ENCODE measurements around the gene NRIP3. TPM values are rescaled to one million over a fixed set of nuclear protein-coding genes. Genes with fewer than 3 reads are reported as not detected.
"Not testable (repeated sequence)": the region's sequence is repeated elsewhere in the genome, so short reads cannot be mapped to it uniquely, and the experiment has no call there.

The NRIP3 gene
- total RNA-seq, 1 donor from 2014 or later = 14.5 TPM

- no peak for TF ChIP-seq CTCF (conservative IDR thresholded peaks at IDR 0.05; ENCODE audit: low read depth, low read length)
- no peak overlapping the region for H3K4me3 ChIP-seq (ENCODE audit: low read depth, low read length)
- DNase-seq (ENCODE audit: low read depth) = no peak
These were observed 56.4 kb downstream of the NRIP3 start for GRCh38 chr11:8947230-8947943.

- no peak for TF ChIP-seq CTCF (conservative IDR thresholded peaks at IDR 0.05; ENCODE audit: low read depth, low read length)
- DNase-seq (ENCODE audit: low read depth) = no peak
- no peak within 1 kb of the TSS for H3K4me3 ChIP-seq (ENCODE audit: low read depth, low read length)
These were observed 61.2 kb downstream of the NRIP3 start, which contains the start of gene ASCL3 for GRCh38 chr11:8942518-8943066. Gene ASCL3, minus strand, starts transcription at chr11:8943016. Its CDS starts 4,855 bp downstream, at chr11:8938161.

GRCh38 chr11:8941341-8942103, 62.3 kb downstream of the NRIP3 start:
- H3K4me3 ChIP-seq (ENCODE audit: low read depth, low read length) = no peak overlapping the region
- no peak for TF ChIP-seq CTCF (conservative IDR thresholded peaks at IDR 0.05; ENCODE audit: low read depth, low read length)
- DNase-seq (ENCODE audit: low read depth) = no peak

GRCh38 chr11:8937659-8938058, 66.1 kb downstream of the NRIP3 start:
- no peak for TF ChIP-seq CTCF (conservative IDR thresholded peaks at IDR 0.05; ENCODE audit: low read depth, low read length)
- no peak for DNase-seq (ENCODE audit: low read depth)
- H3K4me3 ChIP-seq (ENCODE audit: low read depth, low read length) = no peak overlapping the region

- peak; percentile 36 for DNase-seq (ENCODE audit: low read depth)
- H3K4me3 ChIP-seq (ENCODE audit: low read depth, low read length) = peak overlapping the region; percentile 16
- TF ChIP-seq CTCF (conservative IDR thresholded peaks at IDR 0.05; ENCODE audit: low read depth, low read length) = no peak
These were observed 66.6 kb downstream of the NRIP3 start for GRCh38 chr11:8937159-8937558.

GRCh38 chr11:8935789-8936188, 68.0 kb downstream of the NRIP3 start:
- DNase-seq (ENCODE audit: low read depth); H3K4me3 ChIP-seq (ENCODE audit: low read depth, low read length): not testable (repeated sequence)

- no peak for TF ChIP-seq CTCF (conservative IDR thresholded peaks at IDR 0.05; ENCODE audit: low read depth, low read length)
- no peak for DNase-seq (ENCODE audit: low read depth)
- no peak overlapping the region for H3K4me3 ChIP-seq (ENCODE audit: low read depth, low read length)
These were observed 68.9 kb downstream of the NRIP3 start for GRCh38 chr11:8934742-8935488.
